H1 (cell line): Measurements from ENCODE around the gene TMC4. TPM values are rescaled to one million over a fixed set of nuclear protein-coding genes. Genes with fewer than 3 reads are reported as not detected.

Experiments
- ASH2L ChIP-seq: fragments of 200-600, 300-600 bp; sonication (generic); IDR thresholded peaks from one replicate; pipeline ENCODE4 v1.7.1; 2017; ENCODE audit warnings: low read length
- JUND ChIP-seq: IDR thresholded peaks from 2 replicates; pipeline ENCODE4 v1.6.1; 2011; ENCODE audit warnings: mild to moderate bottlenecking, improper control_type of control experiment, low read length
- RAD21 ChIP-seq, 2 experiments: IDR thresholded peaks in 1 of 2; conservative IDR thresholded peaks in 1 of 2; 2 replicates each; pipeline ENCODE4 v1.6.1; 2011; ENCODE audit warnings: low read depth in 2 of 2, low read length in 2 of 2, improper control_type of control experiment in 1 of 2, inconsistent platforms in 1 of 2, mild to moderate bottlenecking in 1 of 2, moderate library complexity in 1 of 2
- SAP30 ChIP-seq: fragments of 300-600 bp; sonication (generic); IDR thresholded peaks from 2 replicates; pipeline ENCODE4 v1.7.1; 2012; ENCODE audit warnings: low read length, moderate library complexity, mild to moderate bottlenecking, inconsistent platforms; ENCODE audit not compliant: insufficient read depth, insufficient replicate concordance
- polyA plus RNA-seq, 7 experiments: library from polyadenylated mRNA; depleted of rRNA in 3 of 7; stranded (reverse) in 5 of 7; unstranded in 2 of 7; fragments of >200 nt in 5 of 7; fragments of 200-250 nt in 2 of 7; gene quantifications; 1 replicate in 5 of 7; 2 replicates in 1 of 7; 4 replicates in 1 of 7; pipeline versions ENCODE4 v1.2.1 to v1.2.3, GENCODE V29; 2011 to 2013; ENCODE audit warnings: missing spikeins in 2 of 7, mixed read lengths in 2 of 7
- total RNA-seq: library from RNA; stranded (reverse); fragmentation: NEBNext Ultra II Directional; extraction: Animal tissue kit (Norgen Biotek cat#: 25700); gene quantifications from 2 replicates; pipeline ENCODE4 v1.2.1, GENCODE V29; 2021
- TF ChIP-seq, protein P1 (sequence below): fragments of 300-600 bp; sonication (generic); IDR thresholded peaks from 2 replicates; pipeline ENCODE4 v1.7.1; 2012; ENCODE audit warnings: low read length, moderate library complexity, mild to moderate bottlenecking, inconsistent platforms; ENCODE audit not compliant: insufficient replicate concordance
- TF ChIP-seq, protein P2 (sequence below), 3 experiments: IDR thresholded peaks; 1 replicate in 2 of 3; 2 replicates in 1 of 3; pipeline versions ENCODE4 v1.5.1 to v1.6.1; 2011; ENCODE audit warnings: low read length in 3 of 3, mild to moderate bottlenecking in 3 of 3, inconsistent platforms in 2 of 3, low read depth in 1 of 3, moderate library complexity in 1 of 3; ENCODE audit not compliant: insufficient read depth in 1 of 3; ENCODE audit errors: control extremely low read depth in 1 of 3

TMC4 gene
- total and polyA plus RNA-seq, 2 of the 8 experiments (the other 6 are each of a cell fraction or from before 2014, with no cell fraction given) = 5.5 to 6.3 TPM

DNA sequence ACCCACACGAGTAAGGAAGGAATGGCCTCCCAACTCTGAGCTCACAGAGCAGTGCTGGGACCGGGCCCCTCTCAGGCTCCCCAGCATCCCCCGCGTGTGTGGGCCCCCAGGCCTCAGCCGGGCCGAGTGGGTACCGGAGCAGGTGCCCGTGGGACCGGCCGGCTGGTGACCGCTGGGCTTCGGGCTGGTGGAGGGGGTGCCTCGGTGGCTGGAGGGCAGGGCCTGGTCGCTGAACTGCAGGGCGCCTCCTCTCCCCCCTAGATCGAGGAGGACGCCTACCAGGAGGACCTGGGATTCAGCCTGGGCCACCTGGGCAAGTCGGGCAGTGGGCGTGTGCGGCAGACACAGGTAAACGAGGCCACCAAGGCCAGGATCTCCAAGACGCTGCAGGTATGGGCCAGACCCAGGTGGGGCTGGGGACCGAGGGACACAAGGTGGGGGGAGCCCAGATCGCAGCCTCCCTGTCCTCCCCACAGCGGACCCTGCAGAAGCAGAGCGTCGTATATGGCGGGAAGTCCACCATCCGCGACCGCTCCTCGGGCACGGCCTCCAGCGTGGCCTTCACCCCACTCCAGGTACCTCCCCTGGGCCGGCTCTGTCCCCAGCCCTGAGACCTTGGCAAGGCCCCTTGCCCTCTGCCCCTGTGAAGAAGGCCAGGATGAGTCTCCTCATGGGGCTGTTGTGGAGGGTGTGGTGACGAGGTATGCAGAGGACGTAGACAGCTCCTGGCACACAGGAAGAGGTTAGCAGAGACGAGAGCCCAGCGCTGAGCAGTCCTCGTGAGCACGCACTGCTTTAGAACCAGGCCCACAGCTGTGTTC is 44.0 kb downstream of the TMC4 start (continued):
- no peak for TF ChIP-seq SAP30
- TF ChIP-seq ASH2L = no peak
- TF ChIP-seq JUND = no peak
- TF ChIP-seq, protein P1, sequence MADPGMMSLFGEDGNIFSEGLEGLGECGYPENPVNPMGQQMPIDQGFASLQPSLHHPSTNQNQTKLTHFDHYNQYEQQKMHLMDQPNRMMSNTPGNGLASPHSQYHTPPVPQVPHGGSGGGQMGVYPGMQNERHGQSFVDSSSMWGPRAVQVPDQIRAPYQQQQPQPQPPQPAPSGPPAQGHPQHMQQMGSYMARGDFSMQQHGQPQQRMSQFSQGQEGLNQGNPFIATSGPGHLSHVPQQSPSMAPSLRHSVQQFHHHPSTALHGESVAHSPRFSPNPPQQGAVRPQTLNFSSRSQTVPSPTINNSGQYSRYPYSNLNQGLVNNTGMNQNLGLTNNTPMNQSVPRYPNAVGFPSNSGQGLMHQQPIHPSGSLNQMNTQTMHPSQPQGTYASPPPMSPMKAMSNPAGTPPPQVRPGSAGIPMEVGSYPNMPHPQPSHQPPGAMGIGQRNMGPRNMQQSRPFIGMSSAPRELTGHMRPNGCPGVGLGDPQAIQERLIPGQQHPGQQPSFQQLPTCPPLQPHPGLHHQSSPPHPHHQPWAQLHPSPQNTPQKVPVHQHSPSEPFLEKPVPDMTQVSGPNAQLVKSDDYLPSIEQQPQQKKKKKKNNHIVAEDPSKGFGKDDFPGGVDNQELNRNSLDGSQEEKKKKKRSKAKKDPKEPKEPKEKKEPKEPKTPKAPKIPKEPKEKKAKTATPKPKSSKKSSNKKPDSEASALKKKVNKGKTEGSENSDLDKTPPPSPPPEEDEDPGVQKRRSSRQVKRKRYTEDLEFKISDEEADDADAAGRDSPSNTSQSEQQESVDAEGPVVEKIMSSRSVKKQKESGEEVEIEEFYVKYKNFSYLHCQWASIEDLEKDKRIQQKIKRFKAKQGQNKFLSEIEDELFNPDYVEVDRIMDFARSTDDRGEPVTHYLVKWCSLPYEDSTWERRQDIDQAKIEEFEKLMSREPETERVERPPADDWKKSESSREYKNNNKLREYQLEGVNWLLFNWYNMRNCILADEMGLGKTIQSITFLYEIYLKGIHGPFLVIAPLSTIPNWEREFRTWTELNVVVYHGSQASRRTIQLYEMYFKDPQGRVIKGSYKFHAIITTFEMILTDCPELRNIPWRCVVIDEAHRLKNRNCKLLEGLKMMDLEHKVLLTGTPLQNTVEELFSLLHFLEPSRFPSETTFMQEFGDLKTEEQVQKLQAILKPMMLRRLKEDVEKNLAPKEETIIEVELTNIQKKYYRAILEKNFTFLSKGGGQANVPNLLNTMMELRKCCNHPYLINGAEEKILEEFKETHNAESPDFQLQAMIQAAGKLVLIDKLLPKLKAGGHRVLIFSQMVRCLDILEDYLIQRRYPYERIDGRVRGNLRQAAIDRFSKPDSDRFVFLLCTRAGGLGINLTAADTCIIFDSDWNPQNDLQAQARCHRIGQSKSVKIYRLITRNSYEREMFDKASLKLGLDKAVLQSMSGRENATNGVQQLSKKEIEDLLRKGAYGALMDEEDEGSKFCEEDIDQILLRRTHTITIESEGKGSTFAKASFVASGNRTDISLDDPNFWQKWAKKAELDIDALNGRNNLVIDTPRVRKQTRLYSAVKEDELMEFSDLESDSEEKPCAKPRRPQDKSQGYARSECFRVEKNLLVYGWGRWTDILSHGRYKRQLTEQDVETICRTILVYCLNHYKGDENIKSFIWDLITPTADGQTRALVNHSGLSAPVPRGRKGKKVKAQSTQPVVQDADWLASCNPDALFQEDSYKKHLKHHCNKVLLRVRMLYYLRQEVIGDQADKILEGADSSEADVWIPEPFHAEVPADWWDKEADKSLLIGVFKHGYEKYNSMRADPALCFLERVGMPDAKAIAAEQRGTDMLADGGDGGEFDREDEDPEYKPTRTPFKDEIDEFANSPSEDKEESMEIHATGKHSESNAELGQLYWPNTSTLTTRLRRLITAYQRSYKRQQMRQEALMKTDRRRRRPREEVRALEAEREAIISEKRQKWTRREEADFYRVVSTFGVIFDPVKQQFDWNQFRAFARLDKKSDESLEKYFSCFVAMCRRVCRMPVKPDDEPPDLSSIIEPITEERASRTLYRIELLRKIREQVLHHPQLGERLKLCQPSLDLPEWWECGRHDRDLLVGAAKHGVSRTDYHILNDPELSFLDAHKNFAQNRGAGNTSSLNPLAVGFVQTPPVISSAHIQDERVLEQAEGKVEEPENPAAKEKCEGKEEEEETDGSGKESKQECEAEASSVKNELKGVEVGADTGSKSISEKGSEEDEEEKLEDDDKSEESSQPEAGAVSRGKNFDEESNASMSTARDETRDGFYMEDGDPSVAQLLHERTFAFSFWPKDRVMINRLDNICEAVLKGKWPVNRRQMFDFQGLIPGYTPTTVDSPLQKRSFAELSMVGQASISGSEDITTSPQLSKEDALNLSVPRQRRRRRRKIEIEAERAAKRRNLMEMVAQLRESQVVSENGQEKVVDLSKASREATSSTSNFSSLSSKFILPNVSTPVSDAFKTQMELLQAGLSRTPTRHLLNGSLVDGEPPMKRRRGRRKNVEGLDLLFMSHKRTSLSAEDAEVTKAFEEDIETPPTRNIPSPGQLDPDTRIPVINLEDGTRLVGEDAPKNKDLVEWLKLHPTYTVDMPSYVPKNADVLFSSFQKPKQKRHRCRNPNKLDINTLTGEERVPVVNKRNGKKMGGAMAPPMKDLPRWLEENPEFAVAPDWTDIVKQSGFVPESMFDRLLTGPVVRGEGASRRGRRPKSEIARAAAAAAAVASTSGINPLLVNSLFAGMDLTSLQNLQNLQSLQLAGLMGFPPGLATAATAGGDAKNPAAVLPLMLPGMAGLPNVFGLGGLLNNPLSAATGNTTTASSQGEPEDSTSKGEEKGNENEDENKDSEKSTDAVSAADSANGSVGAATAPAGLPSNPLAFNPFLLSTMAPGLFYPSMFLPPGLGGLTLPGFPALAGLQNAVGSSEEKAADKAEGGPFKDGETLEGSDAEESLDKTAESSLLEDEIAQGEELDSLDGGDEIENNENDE = no peak
- TF ChIP-seq, protein P2, sequence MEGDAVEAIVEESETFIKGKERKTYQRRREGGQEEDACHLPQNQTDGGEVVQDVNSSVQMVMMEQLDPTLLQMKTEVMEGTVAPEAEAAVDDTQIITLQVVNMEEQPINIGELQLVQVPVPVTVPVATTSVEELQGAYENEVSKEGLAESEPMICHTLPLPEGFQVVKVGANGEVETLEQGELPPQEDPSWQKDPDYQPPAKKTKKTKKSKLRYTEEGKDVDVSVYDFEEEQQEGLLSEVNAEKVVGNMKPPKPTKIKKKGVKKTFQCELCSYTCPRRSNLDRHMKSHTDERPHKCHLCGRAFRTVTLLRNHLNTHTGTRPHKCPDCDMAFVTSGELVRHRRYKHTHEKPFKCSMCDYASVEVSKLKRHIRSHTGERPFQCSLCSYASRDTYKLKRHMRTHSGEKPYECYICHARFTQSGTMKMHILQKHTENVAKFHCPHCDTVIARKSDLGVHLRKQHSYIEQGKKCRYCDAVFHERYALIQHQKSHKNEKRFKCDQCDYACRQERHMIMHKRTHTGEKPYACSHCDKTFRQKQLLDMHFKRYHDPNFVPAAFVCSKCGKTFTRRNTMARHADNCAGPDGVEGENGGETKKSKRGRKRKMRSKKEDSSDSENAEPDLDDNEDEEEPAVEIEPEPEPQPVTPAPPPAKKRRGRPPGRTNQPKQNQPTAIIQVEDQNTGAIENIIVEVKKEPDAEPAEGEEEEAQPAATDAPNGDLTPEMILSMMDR (IDR thresholded peaks at IDR 0.05; ENCODE audit: control extremely low read depth in 1 of 3, insufficient read depth in 1 of 3, low read depth in 1 of 3, low read length in 3 of 3) = no peak
- TF ChIP-seq RAD21 (IDR thresholded peaks at IDR 0.05 in 1 of 2, conservative IDR thresholded peaks at IDR 0.05 in 1 of 2; ENCODE audit: low read depth in 2 of 2, low read length in 2 of 2) = no peak
